ENCODE results near the gene TMPRSS11D.

Gene TMPRSS11D

GRCh38 chr4:67915400-67915966 is 31.7 kb upstream of the TMPRSS11D start:
- TF ChIP-seq GABPA (IDR thresholded peaks at IDR 0.05; ENCODE audit: low read depth) (no peak), SPI1 (IDR thresholded peaks at IDR 0.05; ENCODE audit: borderline replicate concordance, low read depth) (no peak), POLR2AphosphoS5 (IDR thresholded peaks at IDR 0.05; ENCODE audit: low read depth) (no peak), REST (IDR thresholded peaks at IDR 0.05; ENCODE audit: insufficient replicate concordance, low read depth) (no peak), CTCF (IDR thresholded peaks at IDR 0.05; ENCODE audit: insufficient read depth, low read length) (no peak)
- no peak overlapping the region for H3K27ac ChIP-seq (replicated peaks)
- DNase-seq (ENCODE audit: low read depth in 1 of 2, low spot score in 1 of 2) = no peak
- no peaks in the 10 kb centered on the region for H3K27me3 ChIP-seq (ENCODE audit: insufficient read depth, poor library complexity, severe bottlenecking)
- no peak overlapping the region for H3K4me3 ChIP-seq (replicated peaks; ENCODE audit: insufficient read depth, low read length)

- Histone ChIP-seq H3K4me3 (replicated peaks; ENCODE audit: insufficient read depth, low read length) (no peak overlapping the region), H3K27ac (replicated peaks) (no peak overlapping the region), H3K27me3 (ENCODE audit: insufficient read depth, poor library complexity, severe bottlenecking) (no peaks in the 10 kb centered on the region)
- DNase-seq (ENCODE audit: low read depth in 1 of 2, low spot score in 1 of 2) = no peak
- TF ChIP-seq POLR2AphosphoS5 (IDR thresholded peaks at IDR 0.05; ENCODE audit: low read depth) (no peak), GABPA (IDR thresholded peaks at IDR 0.05; ENCODE audit: low read depth) (no peak), CTCF (IDR thresholded peaks at IDR 0.05; ENCODE audit: insufficient read depth, low read length) (no peak), REST (IDR thresholded peaks at IDR 0.05; ENCODE audit: insufficient replicate concordance, low read depth) (no peak), SPI1 (IDR thresholded peaks at IDR 0.05; ENCODE audit: borderline replicate concordance, low read depth) (no peak)
Measured at GRCh38 chr4:67912080-67912479, 28.3 kb upstream of the TMPRSS11D start.

- H3K27me3 ChIP-seq (ENCODE audit: insufficient read depth, poor library complexity, severe bottlenecking) = no peaks in the 10 kb centered on the region
- no peak overlapping the region for H3K27ac ChIP-seq (replicated peaks)
- DNase-seq (ENCODE audit: low read depth in 1 of 2, low spot score in 1 of 2) = no peak
- H3K4me3 ChIP-seq (replicated peaks; ENCODE audit: insufficient read depth, low read length) = no peak overlapping the region
- TF ChIP-seq CTCF (IDR thresholded peaks at IDR 0.05; ENCODE audit: insufficient read depth, low read length) = no peak
- TF ChIP-seq REST (IDR thresholded peaks at IDR 0.05; ENCODE audit: insufficient replicate concordance, low read depth) = no peak
- TF ChIP-seq POLR2AphosphoS5 (IDR thresholded peaks at IDR 0.05; ENCODE audit: low read depth) = no peak
- no peak for TF ChIP-seq SPI1 (IDR thresholded peaks at IDR 0.05; ENCODE audit: borderline replicate concordance, low read depth)
- no peak for TF ChIP-seq GABPA (IDR thresholded peaks at IDR 0.05; ENCODE audit: low read depth)
Measured at GRCh38 chr4:67911638-67912037, 27.8 kb upstream of the TMPRSS11D start.

Measured in HL-60 (cell line).